Dermis lymphatic vessel endothelial cell (primary cell): ENCODE results near the gene FOXRED1. TPM values are rescaled to one million over a fixed set of nuclear protein-coding genes. Genes with fewer than 3 reads are reported as not detected.

Experiments
- total RNA-seq: library from RNA; depleted of rRNA; stranded (reverse); fragments of >200 nt; gene quantifications from 2 replicates; pipeline ENCODE4 v1.2.1, GENCODE V29; 2014

The FOXRED1 gene
- 9.4 and 10.6 TPM in 2 replicates for total RNA-seq

GRCh38 chr11:126268708-126269579 is at the start of gene FOXRED1, which contains the start of gene SRPRA:
TSS of gene FOXRED1 (plus strand) at chr11:126269154. CDS start at chr11:126269207, 53 bp downstream.
TSS of gene SRPRA (minus strand) at chr11:126268895. CDS start at chr11:126268804, 91 bp downstream.

GRCh38 chr11:126282736-126283591 is 14.0 kb downstream of the FOXRED1 start, which contains the start of gene TIRAP:
TSS of gene TIRAP (plus strand) at chr11:126283093. CDS start at chr11:126290895, 7,802 bp downstream.

GRCh38 chr11:126303623-126304456 is 34.9 kb downstream of the FOXRED1 start, which contains the start of gene DCPS:
TSS of gene DCPS (plus strand) at chr11:126304060. CDS start at chr11:126304081, 21 bp downstream.

Other genes with a start within 250 kb of the FOXRED1 start
- gene CDON, start 206.3 kb upstream of the FOXRED1 start, total RNA-seq = 1.8 and 2.3 TPM in 2 replicates
- gene RPUSD4, start 57.5 kb upstream of the FOXRED1 start, total RNA-seq = 26.1 and 41.5 TPM in 2 replicates
- gene FAM118B, start 57.4 kb upstream of the FOXRED1 start, total RNA-seq = 24.3 and 26.5 TPM in 2 replicates
- 45.6 and 49.2 TPM in 2 replicates for gene SRPRA, start 259 bp upstream of the FOXRED1 start, total RNA-seq
- gene TIRAP, start 13.9 kb downstream of the FOXRED1 start, total RNA-seq = 4.4 and 5.3 TPM in 2 replicates
- gene DCPS, start 34.9 kb downstream of the FOXRED1 start, total RNA-seq = 5.5 and 7.3 TPM in 2 replicates
- 13.2 and 13.5 TPM in 2 replicates for gene ST3GAL4, start 86.5 kb downstream of the FOXRED1 start, total RNA-seq